GM21367 (cell line): ENCODE results near the gene PTTG1IP.

ENCODE experiments used
- ATAC-seq: cut with Tn5 transposase; IDR thresholded peaks from one replicate; pipeline ENCODE4 v1.9.1; 2021; ENCODE audit not compliant: unreplicated experiment

The PTTG1IP gene

DNA sequence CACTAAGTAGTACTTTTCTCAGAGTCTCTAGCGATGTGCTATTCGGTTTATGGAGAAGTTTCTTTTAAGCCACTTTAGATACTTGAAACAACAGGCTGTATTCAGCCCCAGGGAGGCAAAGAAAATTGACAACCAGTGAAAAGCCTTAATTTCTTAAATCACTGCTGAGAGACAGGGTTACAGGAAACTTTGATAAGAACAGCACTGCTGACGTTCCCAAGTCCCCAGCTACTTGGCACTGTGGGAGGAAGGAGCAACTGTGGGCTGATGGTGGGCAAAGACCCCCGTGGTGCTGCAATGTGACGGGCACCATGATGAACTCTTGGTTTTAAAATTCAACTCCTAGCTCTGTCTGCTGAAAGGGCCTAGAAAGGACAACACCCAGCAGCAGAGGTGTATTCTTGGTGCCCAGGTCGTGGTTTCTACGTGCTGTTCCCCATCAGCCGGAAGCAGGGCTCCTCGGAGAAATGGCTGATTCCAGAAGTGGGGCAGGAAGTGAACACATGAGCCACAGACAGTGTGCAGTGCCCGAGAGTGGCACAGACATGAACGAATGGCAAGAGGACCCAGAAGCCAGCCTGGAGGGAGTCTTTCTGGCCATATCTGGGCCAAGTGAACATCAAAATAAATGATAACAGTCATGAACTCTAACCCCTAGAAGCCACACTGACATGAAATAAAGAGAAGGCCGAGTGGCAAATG, 5.3 kb downstream of the PTTG1IP start:
- no peak for ATAC-seq

DNA sequence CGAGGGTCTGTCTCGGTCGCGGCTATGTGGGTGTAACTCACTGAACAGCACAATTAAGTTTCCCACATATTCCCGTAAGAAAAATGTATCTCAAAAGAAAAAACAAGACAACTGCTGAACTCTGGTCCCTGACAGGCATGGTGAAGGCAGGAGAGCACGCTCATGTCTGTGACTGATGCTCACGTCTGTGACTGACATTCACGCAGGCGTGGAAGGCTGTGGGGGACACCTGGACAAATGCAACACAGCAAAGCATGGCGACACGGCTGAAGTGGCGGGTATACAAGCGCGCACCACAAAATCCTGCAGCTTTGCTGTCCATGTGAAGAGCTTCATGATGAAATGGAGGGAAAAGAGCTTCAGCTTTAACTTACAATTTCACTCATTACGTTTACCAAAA, 6.0 kb downstream of the PTTG1IP start:
- no peak for ATAC-seq

GRCh38 chr21:44866780-44867179, 6.7 kb downstream of the PTTG1IP start:
- no peak for ATAC-seq

GRCh38 chr21:44865561-44866280, 7.8 kb downstream of the PTTG1IP start:
- no peak for ATAC-seq

GRCh38 chr21:44862869-44863685, 10.4 kb downstream of the PTTG1IP start:
- no peak for ATAC-seq

DNA sequence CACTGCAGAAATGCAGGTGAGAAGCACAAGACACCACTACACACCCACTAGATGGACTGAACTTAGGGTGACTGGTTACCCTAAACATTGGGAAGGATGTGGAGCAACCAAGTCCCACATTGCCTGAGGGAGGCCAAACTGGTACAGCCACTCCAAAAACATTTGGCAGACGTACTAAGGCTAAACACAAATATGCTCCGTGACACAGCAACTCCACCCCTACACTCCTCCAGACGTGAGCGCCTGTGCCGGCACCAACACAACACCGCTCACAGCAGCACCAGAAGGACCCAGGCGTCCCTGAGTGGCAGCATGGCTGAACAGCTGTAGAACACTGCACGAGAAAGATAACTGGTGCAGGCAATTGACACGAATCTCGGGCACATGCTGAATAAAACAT, 14.7 kb downstream of the PTTG1IP start:
- ATAC-seq, result no peak

- no peak for ATAC-seq
Observed at GRCh38 chr21:44858291-44858690, 15.2 kb downstream of the PTTG1IP start.

- no peak for ATAC-seq
Observed at GRCh38 chr21:44857127-44857892, 16.2 kb downstream of the PTTG1IP start.

- no peak for ATAC-seq
Observed at GRCh38 chr21:44856131-44856530, 17.4 kb downstream of the PTTG1IP start.

DNA sequence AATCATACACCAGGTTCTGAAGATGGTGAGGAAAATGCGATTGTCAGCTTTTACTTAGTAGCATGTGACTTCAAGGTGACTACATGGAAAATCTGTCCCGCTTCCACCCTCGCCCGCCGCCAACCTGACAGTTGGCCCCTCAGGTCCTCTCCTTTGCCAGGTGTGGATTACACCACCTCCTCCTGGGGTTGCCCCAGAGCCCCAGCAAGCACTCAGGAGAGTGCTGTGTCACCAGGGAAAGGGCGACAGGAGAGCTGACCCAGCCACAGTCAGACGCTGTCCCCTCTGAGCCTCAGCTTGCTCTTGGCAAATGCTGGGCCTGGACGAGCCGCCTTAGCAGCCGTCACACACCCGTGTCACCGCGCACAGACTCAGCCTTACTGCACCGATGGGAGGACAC, 17.9 kb downstream of the PTTG1IP start:
- ATAC-seq, result no peak

DNA sequence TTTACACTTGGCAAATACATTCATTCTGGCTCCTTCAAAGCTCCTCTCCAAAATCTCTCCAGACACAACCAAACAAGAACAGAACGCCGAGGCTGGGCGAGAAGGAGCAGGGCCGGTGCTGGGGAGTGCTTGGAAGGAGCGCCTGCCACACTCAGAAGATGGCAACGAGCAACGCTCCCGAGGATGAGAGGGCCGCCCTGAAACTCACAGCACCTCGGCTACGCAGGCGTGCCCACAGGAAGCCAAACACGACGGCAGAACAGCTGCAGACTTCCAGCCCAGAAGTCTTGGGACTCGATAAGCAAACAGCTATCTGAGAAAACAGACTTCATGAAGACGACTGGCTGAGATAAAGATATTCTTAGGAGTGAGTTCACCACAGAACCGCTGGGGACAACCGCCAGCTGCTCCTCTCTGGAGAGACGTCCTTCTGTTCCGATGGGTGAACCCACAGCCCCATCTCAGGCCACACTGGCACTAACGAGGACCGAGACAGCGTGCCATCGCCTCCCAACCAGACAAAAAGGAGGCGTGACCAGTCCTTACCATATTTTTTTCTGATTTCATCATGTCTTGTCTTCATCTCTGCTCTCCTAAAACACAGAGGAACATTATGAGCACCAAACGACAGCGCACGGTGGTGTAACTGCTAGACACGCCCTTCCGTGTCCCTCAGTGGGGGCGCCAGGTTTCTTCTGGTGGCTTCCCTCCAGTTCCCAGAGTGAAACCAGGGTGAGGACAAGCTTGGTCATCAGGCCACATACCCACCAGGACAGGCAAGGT, 18.6 kb downstream of the PTTG1IP start:
- ATAC-seq, result no peak

- no peak for ATAC-seq
Observed at GRCh38 chr21:44854391-44854663, 19.2 kb downstream of the PTTG1IP start.

- no peak for ATAC-seq
Observed at GRCh38 chr21:44853601-44854390, 19.7 kb downstream of the PTTG1IP start.

DNA sequence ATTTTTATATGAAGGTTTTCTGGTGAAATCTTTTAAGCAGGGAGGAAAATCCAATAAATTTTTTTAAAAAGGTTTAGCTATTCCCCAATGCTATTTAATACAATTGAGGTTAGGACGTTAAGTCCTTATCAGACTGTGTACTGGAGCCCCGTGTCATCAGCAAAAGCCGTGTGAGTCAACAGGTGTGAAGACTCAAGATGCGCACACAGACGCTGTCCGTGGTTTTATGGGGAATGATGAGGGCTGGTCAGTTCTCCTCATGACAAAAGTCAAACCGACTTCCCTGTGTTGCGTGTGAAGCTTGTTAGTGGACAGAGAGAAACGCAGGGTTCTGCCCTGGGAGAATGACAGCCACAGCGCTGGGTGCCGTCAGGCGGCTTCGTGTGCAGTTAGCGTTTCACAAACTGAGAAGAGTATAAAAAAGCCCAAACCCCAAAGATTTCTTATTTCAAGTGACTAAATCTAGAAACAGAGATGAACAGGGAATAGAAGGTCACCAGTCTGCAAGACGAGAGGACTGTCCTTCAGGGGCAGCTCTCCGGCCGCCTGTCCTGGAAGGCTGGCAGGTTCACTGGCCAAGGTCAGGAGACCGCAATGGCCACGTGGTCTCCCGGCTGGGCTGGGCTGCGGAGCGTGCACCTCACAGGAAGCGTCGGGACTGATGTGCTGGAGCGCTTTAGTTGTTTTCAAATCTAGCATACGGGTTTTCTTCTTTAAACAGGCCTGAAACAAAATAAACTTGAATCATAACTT, 22.4 kb downstream of the PTTG1IP start:
- ATAC-seq, result no peak

- no peak for ATAC-seq
Observed at GRCh38 chr21:44850208-44850800, 23.2 kb downstream of the PTTG1IP start.

GRCh38 chr21:44849616-44850130, 23.8 kb downstream of the PTTG1IP start:
- ATAC-seq, result no peak

- ATAC-seq, result no peak
Observed at GRCh38 chr21:44848821-44849521, 24.5 kb downstream of the PTTG1IP start.
